Measurements from ENCODE around the gene RFC1.

Gene RFC1

GRCh38 chr4:39287223-39287622 lies 78.9 kb downstream of the RFC1 start:
- TF ChIP-seq POLR2AphosphoS5 (IDR thresholded peaks at IDR 0.05; ENCODE audit: low read depth, low read length), result no peak
- TF ChIP-seq TAF1 (IDR thresholded peaks at IDR 0.05; ENCODE audit: borderline replicate concordance, insufficient read depth, low read length), result no peak
- no peak for TF ChIP-seq FOXP2 (optimal IDR thresholded peaks at IDR 0.05; ENCODE audit: borderline replicate concordance, extremely low read depth, extremely low read length, insufficient read depth)
- no peak for TF ChIP-seq SIN3A (IDR thresholded peaks at IDR 0.05; ENCODE audit: borderline replicate concordance, insufficient read depth, low read length)
- TF ChIP-seq REST (IDR thresholded peaks at IDR 0.05; ENCODE audit: insufficient read depth in 1 of 2, low read depth in 2 of 2, low read length in 2 of 2), result no peak

- TF ChIP-seq TAF1 (IDR thresholded peaks at IDR 0.05; ENCODE audit: borderline replicate concordance, insufficient read depth, low read length) (no peak), POLR2AphosphoS5 (IDR thresholded peaks at IDR 0.05; ENCODE audit: low read depth, low read length) (no peak), REST (IDR thresholded peaks at IDR 0.05; ENCODE audit: insufficient read depth in 1 of 2, low read depth in 2 of 2, low read length in 2 of 2) (no peak), FOXP2 (optimal IDR thresholded peaks at IDR 0.05; ENCODE audit: borderline replicate concordance, extremely low read depth, extremely low read length, insufficient read depth) (no peak), SIN3A (IDR thresholded peaks at IDR 0.05; ENCODE audit: borderline replicate concordance, insufficient read depth, low read length) (no peak)
These were observed 79.9 kb downstream of the RFC1 start for GRCh38 chr4:39286263-39286662.

- TF ChIP-seq FOXP2 (optimal IDR thresholded peaks at IDR 0.05; ENCODE audit: borderline replicate concordance, extremely low read depth, extremely low read length, insufficient read depth), result no peak
- TF ChIP-seq REST (IDR thresholded peaks at IDR 0.05; ENCODE audit: insufficient read depth in 1 of 2, low read depth in 2 of 2, low read length in 2 of 2), result no peak
- no peak for TF ChIP-seq POLR2AphosphoS5 (IDR thresholded peaks at IDR 0.05; ENCODE audit: low read depth, low read length)
- TF ChIP-seq TAF1 (IDR thresholded peaks at IDR 0.05; ENCODE audit: borderline replicate concordance, insufficient read depth, low read length), result no peak
- TF ChIP-seq SIN3A (IDR thresholded peaks at IDR 0.05; ENCODE audit: borderline replicate concordance, insufficient read depth, low read length), result no peak
These were observed 80.3 kb downstream of the RFC1 start for GRCh38 chr4:39285853-39286252.

- TF ChIP-seq FOXP2 (optimal IDR thresholded peaks at IDR 0.05; ENCODE audit: borderline replicate concordance, extremely low read depth, extremely low read length, insufficient read depth), result no peak
- no peak for TF ChIP-seq TAF1 (IDR thresholded peaks at IDR 0.05; ENCODE audit: borderline replicate concordance, insufficient read depth, low read length)
These were observed 80.9 kb downstream of the RFC1 start for GRCh38 chr4:39285111-39285795.

GRCh38 chr4:39280770-39281169 lies 85.4 kb downstream of the RFC1 start:
- TF ChIP-seq REST (IDR thresholded peaks at IDR 0.05; ENCODE audit: insufficient read depth in 1 of 2, low read depth in 2 of 2, low read length in 2 of 2) (no peak), SIN3A (IDR thresholded peaks at IDR 0.05; ENCODE audit: borderline replicate concordance, insufficient read depth, low read length) (no peak), TAF1 (IDR thresholded peaks at IDR 0.05; ENCODE audit: borderline replicate concordance, insufficient read depth, low read length) (no peak), FOXP2 (optimal IDR thresholded peaks at IDR 0.05; ENCODE audit: borderline replicate concordance, extremely low read depth, extremely low read length, insufficient read depth) (no peak), POLR2AphosphoS5 (IDR thresholded peaks at IDR 0.05; ENCODE audit: low read depth, low read length) (no peak)
